HG02973 (cell line): ENCODE data around the gene DACH1.

Source experiments
- ATAC-seq: cut with Tn5 transposase; IDR thresholded peaks from one replicate; pipeline ENCODE4 v1.9.1; 2021; ENCODE audit warnings: moderate library complexity; ENCODE audit not compliant: unreplicated experiment

DACH1 gene

DNA sequence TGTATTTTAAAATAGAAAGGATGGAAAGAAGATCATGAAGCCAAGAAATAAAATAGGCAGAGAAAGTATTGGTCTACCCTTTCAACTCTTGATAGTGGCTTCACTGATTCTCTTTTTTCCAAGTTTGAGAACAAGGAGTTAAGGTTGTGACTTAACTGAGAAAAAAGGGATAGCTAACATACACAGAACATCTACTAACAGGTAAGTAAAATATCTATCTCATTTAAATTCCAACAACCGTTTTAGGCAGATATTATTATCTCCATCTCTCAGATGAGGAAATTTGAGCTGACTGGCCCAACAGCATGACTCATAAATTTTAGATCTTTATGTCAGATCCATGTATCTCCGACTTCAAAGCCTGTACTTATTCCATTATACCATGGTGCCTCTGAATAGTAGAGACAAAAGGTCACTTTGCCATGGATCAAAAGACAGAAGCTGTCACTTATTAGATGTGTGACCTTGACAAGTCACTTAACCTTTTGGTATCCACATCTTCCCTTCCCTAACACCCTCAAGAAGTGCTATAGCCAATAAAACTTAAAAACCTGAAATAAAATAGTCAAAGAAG lies 152.1 kb downstream of the DACH1 start:
- no peak for ATAC-seq

DNA sequence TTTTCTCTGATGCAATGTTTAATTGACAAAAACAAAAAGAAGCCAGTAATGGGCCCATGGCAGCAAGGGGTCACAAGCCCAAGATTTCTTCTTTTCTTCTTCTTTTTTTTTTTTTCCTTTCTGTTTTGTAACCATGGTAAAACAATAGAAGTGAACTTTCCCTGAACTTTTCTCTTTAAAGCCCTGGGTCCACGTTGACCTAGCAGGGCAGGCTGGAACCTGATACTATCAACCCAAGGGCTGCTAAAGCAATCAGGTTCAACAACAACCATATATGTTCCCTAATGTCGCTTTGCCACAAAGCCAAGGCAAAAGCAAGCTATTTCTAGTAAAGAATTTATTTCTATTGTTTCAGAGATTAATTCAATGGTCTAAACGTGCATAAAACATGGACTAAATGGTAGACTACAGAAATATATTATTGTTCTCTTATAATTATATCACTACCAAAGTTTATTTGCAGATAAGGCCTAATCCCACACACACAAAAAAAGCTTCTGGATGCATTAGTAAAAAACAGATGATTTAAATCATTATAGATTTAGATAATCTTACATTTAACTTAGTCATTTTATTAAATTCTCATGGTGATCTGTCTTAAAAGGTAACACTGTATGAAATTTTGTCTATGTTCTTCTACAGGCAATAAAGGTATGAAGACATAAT lies 153.9 kb downstream of the DACH1 start:
- ATAC-seq, result no peak

DNA sequence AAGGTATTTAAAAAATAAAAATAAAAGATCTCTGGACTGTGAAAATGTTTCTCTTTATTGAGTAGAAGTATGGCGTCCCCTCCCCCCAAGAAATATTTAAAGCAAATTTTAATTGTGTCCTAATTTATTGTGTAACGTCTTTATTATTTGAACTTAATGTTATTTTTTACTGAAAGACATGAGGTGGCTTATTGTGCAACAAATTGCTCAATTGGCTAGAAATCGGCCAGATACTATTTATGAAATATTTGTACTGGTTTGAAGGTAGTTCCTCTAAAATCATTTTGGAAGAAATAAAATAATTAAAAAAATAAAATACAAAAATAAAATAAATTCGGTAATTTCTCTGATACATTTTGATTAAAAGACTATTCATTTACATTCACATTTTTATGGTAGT lies 162.3 kb downstream of the DACH1 start:
- ATAC-seq, result no peak

DNA sequence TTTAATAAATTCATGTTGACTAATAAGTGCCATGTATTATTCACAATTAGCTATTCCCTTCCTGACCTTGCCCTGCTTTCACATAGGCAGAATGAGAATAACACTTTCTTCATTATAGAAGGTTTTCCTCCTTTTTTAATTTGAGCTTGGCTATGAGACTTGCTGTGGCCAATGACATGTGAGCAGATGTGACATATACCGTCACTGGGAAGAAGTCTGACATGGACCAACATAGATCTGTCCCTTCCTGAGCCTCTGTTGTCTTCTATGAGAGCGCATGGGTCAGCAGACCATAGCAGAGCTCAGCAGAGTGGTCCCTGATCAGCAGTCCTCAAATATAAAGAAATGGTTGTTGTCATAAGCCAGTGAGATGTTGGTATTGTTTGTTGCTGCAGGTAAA lies 163.9 kb downstream of the DACH1 start:
- ATAC-seq, result no peak

DNA sequence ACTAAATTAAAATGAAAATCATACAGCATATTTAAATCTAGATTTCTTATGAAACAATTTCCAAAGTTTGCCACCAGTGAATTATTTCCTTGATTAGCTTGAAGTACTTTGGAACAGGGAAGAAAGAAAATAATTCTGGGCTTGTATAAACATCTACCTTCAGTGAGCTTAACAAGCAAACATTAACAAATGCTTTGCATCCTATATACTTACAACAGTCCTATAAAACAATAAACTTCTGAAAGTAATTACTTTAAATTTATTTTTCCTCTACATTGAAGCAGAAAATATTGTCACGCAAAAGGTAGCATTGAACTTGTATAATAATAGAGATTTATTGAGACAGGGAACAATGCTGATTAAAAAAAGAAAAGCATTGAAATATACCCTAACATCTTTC lies 164.8 kb downstream of the DACH1 start:
- ATAC-seq, result no peak

DNA sequence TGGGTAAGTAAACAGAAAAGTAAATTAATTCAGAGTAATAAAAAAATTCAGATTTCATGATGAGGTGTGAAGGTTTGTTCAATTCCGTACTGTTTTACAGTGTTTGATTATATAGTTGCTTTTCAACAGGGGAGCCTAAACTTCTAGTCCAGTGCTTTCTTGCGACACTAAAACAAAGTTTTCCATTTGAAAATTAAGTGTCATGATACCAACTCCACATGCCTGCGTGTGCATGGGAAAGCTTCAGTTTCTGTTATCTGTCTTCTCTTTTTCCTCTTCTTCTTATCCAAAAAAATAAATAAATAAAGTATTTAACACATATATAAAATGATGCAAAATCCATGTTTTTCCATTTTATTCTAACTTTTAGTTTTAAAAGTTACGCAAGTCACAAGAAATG lies 165.3 kb downstream of the DACH1 start:
- ATAC-seq, result no peak

DNA sequence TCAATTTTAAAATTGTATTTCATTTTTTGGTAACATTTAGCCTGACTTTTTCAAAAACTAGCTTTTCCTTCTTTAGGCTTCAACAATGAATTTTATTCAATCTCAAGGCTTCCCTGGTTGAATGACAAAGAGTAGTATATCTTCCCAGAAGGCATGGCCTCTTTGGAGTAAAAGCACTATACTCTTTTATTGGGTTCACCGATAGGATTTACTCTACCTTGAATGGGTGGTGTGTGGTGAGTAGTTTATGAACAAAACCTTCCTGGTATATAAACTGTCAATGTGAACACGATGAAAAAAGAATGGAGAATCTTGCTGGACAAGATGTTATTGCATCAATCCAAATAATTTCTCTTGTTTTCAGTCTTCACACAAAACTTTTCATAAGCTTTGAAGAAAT lies 167.7 kb downstream of the DACH1 start:
- no peak for ATAC-seq

DNA sequence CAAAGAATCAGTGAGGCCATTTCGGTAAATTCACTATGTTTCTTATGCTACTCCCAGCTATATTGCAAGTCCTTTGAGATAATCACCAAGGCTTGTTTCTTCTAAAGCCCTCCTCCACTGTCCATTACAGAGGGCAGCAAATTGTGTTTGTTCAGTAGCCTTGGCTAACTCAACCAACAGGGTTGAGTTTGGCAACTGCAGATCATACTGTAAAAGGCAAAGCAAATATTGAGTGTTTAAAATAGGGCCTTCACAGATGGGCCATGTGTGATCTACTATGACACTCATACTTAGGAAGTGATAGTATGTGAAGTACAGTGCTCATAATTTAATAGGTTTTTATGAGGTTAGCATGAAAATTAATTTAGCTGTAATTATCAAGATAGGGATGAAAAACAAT lies 171.3 kb downstream of the DACH1 start:
- ATAC-seq, result no peak

DNA sequence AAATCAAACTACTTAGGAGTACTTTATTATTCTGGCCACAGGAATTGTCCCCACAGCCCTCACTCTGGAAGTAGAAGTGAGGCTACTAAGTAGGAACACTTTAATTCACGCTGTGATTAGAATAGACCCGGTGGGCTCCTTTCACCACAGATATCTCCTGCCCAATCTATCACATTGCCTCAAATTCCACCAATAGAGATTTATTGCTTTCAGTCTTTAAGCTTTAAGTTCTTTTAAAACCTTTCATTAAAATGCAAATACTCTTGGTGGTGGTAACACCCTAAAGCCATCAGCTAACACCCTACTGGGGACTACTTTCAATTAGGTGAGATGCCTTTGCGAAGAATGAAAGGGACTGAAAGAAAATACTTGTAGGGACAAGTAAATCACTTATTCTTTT lies 181.9 kb downstream of the DACH1 start:
- ATAC-seq, result no peak

DNA sequence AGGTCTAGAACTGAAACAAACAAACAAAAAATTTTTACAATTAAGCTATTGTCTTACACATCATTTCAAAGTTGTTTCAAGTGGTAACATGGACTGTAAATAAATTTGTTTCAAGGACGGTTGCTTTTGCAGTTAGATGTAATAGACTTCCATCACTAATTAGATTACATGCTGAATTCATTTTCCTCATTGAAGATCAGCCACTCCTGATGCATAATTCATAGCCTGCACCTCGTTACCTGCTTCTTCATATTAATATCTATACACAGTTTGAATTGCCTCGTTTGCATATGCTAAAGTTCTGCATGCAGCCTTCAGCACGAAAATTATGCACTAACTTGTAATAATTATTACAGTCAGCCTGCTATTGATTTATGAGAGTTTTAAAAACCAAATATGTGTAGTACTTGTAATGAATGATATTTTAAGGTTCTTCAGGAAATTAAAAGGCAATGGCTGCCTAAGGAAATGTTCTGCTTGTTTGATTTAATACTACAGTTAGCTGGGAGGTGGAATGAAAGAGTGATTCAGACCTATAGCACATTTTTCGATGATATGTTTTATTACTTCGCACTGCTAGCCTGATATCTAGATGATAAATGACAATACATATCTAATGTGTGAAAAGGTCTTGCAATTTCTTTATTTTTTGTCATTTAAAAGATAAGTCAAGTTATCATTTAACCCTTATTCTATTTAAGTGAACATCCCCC lies 184.9 kb downstream of the DACH1 start:
- no peak for ATAC-seq

DNA sequence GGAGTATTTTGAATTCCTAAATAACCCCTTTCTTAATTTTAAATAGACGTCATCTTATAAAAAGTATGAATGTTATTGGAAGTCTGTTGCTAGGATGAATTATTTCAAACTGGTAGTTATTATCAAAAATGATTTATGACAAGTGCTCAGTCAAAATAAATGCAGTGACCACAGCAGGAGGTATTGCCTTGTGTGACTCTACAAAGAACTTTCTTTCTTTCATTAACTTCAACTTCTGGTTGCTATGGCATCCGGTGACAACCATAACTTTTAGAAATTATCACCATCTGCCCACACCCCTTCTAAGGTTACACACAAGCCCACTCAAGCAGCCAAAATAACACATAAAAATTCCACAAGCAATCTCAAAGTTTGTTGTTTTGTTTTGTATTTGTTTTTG lies 189.9 kb downstream of the DACH1 start:
- ATAC-seq, result no peak

DNA sequence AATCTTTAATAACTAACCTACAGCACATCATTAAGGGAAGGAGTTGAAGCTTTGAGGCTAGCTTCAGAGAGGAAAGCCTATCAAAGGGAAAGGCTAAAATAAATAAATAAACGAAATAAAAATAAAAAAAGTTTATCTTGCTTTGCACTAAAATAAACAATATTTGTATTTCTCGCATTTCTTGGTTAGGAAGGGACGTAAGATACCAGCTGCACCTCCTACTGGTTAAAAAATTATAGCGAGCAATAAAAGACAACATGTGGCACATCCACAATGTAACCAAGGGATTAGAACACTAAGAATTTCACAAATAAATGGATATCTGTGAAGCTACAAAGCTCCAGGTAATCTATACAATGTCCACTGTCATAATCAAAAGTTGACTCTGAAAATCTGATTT lies 194.5 kb downstream of the DACH1 start:
- ATAC-seq, result no peak

DNA sequence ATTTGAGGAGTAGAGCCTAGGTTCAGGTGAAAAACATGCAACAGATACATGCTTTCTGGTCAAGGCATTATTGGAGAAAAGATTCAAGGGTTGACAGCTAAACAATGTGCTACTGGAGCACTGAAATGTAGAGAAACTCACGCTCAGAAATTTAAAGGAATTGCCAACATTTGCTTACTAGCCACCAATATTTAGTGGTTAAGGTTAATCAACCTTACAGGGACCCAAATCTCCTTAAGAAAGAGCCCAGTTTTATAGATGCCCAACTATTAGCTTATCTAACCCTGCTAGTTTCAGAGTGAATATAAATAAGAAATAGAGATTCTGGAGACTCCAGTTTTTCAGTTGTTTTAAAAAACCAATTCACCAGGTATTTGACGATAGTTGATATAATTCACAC lies 203.6 kb downstream of the DACH1 start:
- ATAC-seq, result no peak

DNA sequence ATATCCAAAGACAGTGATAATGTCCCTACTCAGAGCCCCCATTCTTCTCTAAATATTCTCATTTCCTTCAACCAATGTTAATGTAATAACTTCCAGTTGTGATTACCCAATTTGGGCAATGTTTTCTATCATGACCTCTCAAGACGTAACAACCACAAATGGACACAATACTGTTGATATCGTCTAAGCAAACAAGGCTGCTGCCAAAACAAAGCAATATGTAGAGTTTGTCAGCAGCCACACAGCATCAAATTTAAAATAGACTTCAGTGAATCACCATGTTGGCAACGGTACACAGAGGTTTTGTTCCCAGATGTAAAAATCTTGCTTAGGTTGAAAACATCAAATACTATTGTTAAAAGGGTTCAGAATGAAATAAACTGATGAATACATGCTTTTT lies 205.1 kb downstream of the DACH1 start:
- no peak for ATAC-seq

DNA sequence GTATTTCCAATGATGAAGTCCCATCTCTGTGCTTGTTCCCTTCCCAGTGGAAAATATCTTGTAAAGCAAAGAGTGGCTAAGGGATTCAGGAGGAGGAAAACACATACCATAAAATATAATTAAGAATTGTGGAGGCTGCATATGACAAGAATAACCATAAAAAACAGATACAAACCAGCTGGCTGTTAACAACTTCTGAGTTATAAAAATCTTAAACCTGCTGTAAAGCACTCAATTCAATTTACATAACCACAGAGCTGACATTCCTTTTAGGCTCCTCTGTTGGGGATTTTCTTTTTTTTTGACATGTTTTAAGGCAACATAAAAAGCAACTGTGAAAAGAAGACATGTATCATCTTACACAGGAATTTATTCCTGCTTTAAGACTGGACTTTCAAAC lies 207.6 kb downstream of the DACH1 start:
- ATAC-seq, result no peak

DNA sequence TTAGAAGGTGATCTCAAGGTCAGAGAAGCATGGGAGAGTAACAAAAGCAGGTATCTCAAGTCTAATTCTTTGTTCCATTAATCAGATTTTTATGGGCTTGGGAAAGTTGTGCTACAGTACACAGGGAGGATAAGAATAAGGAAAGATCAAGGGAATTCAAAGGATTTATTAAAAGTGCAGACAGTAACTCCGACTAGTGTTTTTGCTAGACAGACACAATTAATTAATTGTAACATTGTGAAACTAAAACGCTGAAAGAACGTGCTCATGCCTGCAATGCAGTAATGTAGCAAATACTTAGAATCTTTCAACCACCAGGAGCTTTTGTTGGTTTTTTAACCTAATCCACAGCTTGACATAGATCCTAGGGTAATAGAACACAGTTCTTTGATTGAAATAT lies 221.5 kb downstream of the DACH1 start:
- ATAC-seq, result no peak

DNA sequence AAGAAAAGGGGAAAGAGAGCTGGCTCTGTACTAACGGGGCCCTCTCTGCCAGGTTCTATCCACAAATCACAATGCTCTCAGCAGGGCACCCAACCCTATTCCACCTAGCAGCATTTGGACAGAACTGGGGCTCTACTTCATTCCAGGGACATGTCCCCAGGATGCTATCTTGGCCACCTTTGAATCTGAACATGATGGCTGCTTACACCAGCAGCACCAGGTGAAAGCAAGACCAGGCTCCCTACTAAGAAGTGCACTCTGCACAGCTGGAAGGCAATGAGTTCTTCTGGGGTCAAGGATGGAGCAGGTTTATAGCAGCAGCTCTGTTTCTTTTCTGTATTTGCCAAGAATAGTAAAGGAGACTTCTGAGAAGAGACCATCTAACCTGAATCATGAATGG lies 222.4 kb downstream of the DACH1 start:
- ATAC-seq, result no peak

DNA sequence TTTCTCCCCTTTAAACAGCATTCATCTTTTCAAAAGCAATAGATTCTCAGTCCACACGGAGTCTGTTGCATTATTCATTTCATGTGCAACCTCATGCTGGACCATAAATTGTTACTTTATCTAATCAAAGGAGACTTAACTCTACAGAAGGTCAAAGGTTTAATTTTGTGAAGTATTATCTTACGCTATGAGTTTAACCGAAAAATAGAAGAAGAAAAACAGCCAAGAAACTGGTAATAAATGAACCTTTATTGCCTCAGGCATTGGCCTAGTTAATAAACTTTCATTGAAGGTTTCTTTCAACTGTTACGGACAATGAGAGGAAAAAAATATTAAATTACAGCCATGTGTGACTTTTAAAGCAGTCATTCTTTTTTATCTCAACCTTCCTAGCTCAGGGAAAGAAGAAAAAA lies 223.6 kb downstream of the DACH1 start:
- ATAC-seq, result no peak

DNA sequence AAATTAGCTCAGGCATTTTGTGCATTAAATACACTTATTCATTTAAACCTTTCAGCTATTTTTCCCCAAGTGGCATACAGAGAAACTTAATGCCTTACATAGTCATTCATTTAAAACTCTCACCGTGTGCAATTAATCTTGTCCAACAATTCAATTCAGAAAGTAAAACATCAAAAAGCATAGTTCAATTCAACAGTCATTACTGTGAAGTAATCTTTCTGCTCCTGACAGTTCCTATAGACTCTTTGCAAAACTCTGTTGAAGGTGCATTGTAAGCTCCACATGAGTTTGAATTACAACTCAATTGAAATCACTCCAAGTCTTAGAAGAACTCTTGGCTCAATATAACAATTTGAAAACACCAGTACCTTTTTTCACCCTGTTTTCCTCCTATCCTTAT lies 228.3 kb downstream of the DACH1 start:
- no peak for ATAC-seq

DNA sequence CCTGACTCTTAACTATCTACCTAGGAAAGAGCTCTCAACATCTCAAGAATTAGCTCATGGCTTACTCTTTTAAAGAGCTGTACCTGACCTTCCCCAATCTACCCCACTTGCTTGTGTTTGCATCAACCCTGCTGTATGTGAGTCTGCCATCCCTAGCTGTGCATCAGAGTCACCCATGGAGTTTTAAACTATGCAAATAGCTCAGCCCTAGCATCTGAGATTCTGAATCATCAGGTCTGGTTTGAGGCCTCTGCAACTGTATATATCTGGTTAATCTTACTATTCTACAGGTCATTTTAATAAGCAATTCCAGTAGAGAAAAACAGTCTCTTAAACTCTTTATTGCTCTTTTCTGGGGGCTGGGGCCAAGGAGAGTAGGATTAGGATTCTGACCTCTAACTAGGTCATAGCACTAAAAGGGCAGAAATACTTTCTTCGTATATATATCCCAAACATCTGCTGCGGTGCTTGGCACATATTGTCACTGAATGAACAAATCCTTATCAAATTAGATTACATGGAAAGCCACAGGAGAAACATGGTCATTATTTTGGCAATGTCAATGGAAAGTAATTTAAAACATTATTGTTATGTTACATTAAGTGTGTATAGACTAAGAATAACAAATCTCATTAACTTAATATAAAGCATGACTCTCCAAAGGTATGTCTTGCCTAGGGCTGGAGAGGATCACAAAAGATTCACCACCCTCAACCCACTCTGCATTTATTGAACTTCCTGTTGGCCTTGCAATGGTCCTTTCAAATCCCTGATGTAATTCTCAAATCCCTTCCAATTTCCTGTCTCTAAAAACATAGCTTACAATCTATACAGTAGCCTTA lies 232.2 kb downstream of the DACH1 start:
- ATAC-seq, result no peak

DNA sequence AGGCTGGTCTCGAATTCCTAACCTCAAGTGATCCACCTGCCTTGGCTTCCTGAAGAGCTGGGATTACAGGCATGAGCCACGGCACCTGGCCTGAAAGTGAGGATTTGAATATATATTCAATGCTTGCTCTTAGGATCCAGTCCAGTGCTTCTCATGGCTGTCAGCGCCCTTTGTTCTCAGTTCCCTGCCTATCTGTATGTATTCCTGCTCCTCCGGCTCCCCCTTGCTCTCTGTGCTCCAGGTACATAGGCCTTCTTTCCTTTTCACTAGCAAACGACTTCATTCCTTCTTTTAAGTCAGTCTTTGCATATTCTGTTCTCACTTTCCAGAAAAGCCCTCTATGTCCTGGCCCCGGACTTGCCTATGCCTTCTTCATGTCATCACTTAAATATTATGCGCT lies 232.8 kb downstream of the DACH1 start:
- no peak for ATAC-seq

DNA sequence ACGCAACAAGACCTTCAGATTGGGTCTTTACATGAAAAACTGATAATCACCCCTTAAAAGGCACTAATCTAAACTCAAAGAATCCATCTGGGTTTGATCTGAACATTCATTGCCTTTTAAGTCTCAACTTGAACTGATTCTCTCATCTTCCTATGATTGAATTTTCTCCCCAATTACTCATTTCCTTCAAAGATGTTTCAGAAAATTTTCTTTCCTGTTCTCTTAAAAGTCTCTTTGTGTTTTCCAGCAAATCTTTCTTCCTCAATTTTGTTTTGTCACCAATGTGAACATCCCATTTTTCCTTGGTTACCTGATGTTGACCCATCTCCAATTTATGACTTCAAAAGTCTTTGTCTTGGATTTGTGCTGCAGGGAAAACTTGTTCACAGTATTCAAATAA lies 234.3 kb downstream of the DACH1 start:
- no peak for ATAC-seq
